ENCODE measurements around the gene SLC7A7.

- no peak for TF ChIP-seq GATA3 (IDR thresholded peaks at IDR 0.05; ENCODE audit: low read depth, low read length)
- TF ChIP-seq GATA2 (IDR thresholded peaks at IDR 0.05; ENCODE audit: low read depth, low read length) = peak; percentile 8; the same call in 1 of the 2 replicates
Observed at GRCh38 chr14:22830443-22831010, 15.3 kb upstream of the SLC7A7 start.
